HepG2 (cell line): Measurements from ENCODE around the gene SPP1. TPM values are rescaled to one million over a fixed set of nuclear protein-coding genes. Genes with fewer than 3 reads are reported as not detected.

Experiments
- ARID5B ChIP-seq: IDR thresholded peaks from 2 replicates; pipeline ENCODE4 v1.4.0; 2020; ENCODE audit warnings: mild to moderate bottlenecking, missing genetic modification reagents
- ARNTL ChIP-seq: sonication (generic); formaldehyde crosslinking; IDR thresholded peaks from 2 replicates; pipeline ENCODE4 v1.4.0; 2020; ENCODE audit warnings: mild to moderate bottlenecking, missing genetic modification reagents
- BRD4 ChIP-seq: sonication (generic); formaldehyde crosslinking; IDR thresholded peaks from 2 replicates; pipeline ENCODE4 v1.4.0; 2020; ENCODE audit warnings: missing genetic modification reagents
- CEBPG ChIP-seq: IDR thresholded peaks from 2 replicates; pipeline ENCODE4 v1.6.1; 2016
- CTCF ChIP-seq: sonication (generic); formaldehyde crosslinking; IDR thresholded peaks from 2 replicates; pipeline ENCODE4 v1.5.0; 2020; ENCODE audit warnings: mild to moderate bottlenecking, missing genetic modification reagents, moderate library complexity
- IRF1 ChIP-seq: sonication (generic); formaldehyde crosslinking; IDR thresholded peaks from 2 replicates; pipeline ENCODE4 v1.4.0; 2020; ENCODE audit warnings: low read depth, mild to moderate bottlenecking, missing genetic modification reagents
- ISL2 ChIP-seq: sonication (generic); formaldehyde crosslinking; IDR thresholded peaks from 2 replicates; pipeline ENCODE4 v1.5.0; 2020; ENCODE audit warnings: missing genetic modification reagents
- ISX ChIP-seq: sonication (generic); formaldehyde crosslinking; conservative IDR thresholded peaks from 2 replicates; pipeline ENCODE4 v1.5.0; 2020; ENCODE audit warnings: missing genetic modification reagents
- KDM5A ChIP-seq: fragments of 200-600 bp; sonication (generic); IDR thresholded peaks from 2 replicates; pipeline ENCODE4 v1.7.0; 2018; ENCODE audit warnings: antibody characterized with exemption, mild to moderate bottlenecking, low read length, borderline replicate concordance
- LBX2 ChIP-seq: sonication (generic); formaldehyde crosslinking; IDR thresholded peaks from 2 replicates; pipeline ENCODE4 v1.5.0; 2020; ENCODE audit warnings: missing genetic modification reagents, mild to moderate bottlenecking, borderline replicate concordance
- MBD4 ChIP-seq: IDR thresholded peaks from 2 replicates; pipeline ENCODE4 v1.6.1; 2012; ENCODE audit warnings: low read length, inconsistent platforms, borderline replicate concordance
- MED13 ChIP-seq: sonication (generic); formaldehyde crosslinking; IDR thresholded peaks from 2 replicates; pipeline ENCODE4 v1.5.0; 2020; ENCODE audit warnings: missing genetic modification reagents
- NCOA1 ChIP-seq: sonication (generic); formaldehyde crosslinking; IDR thresholded peaks from 2 replicates; pipeline ENCODE4 v1.9.0; 2021; ENCODE audit warnings: missing genetic modification reagents
- RARA ChIP-seq: IDR thresholded peaks from 2 replicates; pipeline ENCODE4 v1.6.1; 2016; ENCODE audit warnings: missing genetic modification reagents, missing compliant biosample characterization
- STAG1 ChIP-seq: sonication (generic); formaldehyde crosslinking; IDR thresholded peaks from 2 replicates; pipeline ENCODE4 v1.4.0; 2020; ENCODE audit warnings: missing genetic modification reagents
- USF2 ChIP-seq, 2 experiments: sonication (generic) in 1 of 2; formaldehyde crosslinking in 1 of 2; IDR thresholded peaks; 2 replicates each; pipeline versions ENCODE4 v1.5.1 to v1.6.1; 2011 to 2020; ENCODE audit warnings: borderline replicate concordance in 1 of 2, low read depth in 1 of 2, low read length in 1 of 2, mild to moderate bottlenecking in 1 of 2, missing genetic modification reagents in 1 of 2, moderate library complexity in 1 of 2
- ZBTB7B ChIP-seq: sonication (generic); formaldehyde crosslinking; IDR thresholded peaks from 2 replicates; pipeline ENCODE4 v1.4.0; 2020; ENCODE audit warnings: missing genetic modification reagents
- ZNF317 ChIP-seq: sonication (generic); formaldehyde crosslinking; IDR thresholded peaks from 2 replicates; pipeline ENCODE4 v1.5.0; 2020; ENCODE audit warnings: mild to moderate bottlenecking, missing genetic modification reagents
- ZNF329 ChIP-seq: sonication (generic); formaldehyde crosslinking; IDR thresholded peaks from 2 replicates; pipeline ENCODE4 v1.9.0; 2021; ENCODE audit warnings: low read depth, mild to moderate bottlenecking, missing genetic modification reagents
- ZNF34 ChIP-seq: sonication (generic); formaldehyde crosslinking; IDR thresholded peaks from 2 replicates; pipeline ENCODE4 v1.4.0; 2020; ENCODE audit warnings: mild to moderate bottlenecking, missing genetic modification reagents, borderline replicate concordance
- polyA plus RNA-seq, 8 experiments: library from polyadenylated mRNA; depleted of rRNA in 3 of 8; stranded (reverse) in 7 of 8; unstranded in 1 of 8; fragments of >200 nt; fragmentation: Illumina TruSeq in 4 of 8; extraction: Trizol in 4 of 8; gene quantifications; 2 replicates each; pipeline versions ENCODE4 v1.2.1 to v1.2.3, GENCODE V29; 2011 to 2016; ENCODE audit warnings: low read depth in 4 of 8, missing spikeins in 1 of 8, mixed read lengths in 1 of 8; ENCODE audit not compliant: insufficient read depth in 1 of 8
- total RNA-seq, 5 experiments: library from RNA; depleted of rRNA; stranded (reverse); fragments of >200 nt; fragmentation: Illumina TruSeq; extraction: Trizol; gene quantifications; 2 replicates each; pipeline ENCODE4 v1.2.3, GENCODE V29; 2016; ENCODE audit warnings: low read depth in 1 of 5

SPP1 gene
- total and polyA plus RNA-seq, 2 of the 13 experiments (the other 11 are each of a cell fraction or from before 2014, with no cell fraction given) = 682 to 788 TPM

- no peak for TF ChIP-seq BRD4 (CRISPR knock-in tag)
- TF ChIP-seq LBX2 = no peak
- no peak for TF ChIP-seq KDM5A
- no peak for TF ChIP-seq ISL2 (CRISPR knock-in tag)
- TF ChIP-seq USF2 (IDR thresholded peaks at IDR 0.05; ENCODE audit: low read depth, low read length) = no peak
- no peak for TF ChIP-seq USF2 (CRISPR knock-in tag; IDR thresholded peaks at IDR 0.05; ENCODE audit: borderline replicate concordance)
- TF ChIP-seq IRF1 (CRISPR knock-in tag) = no peak
- TF ChIP-seq NCOA1 (CRISPR knock-in tag) = no peak
- no peak for TF ChIP-seq ZNF317
- TF ChIP-seq RARA (CRISPR knock-in tag) = 0 out of 2 replicates have a peak, but pooled peaks have one; percentile 8
- no peak for TF ChIP-seq ZNF329 (CRISPR knock-in tag)
- TF ChIP-seq ZBTB7B (CRISPR knock-in tag) = no peak
- TF ChIP-seq ARID5B (CRISPR knock-in tag) = peak; percentile 36
- TF ChIP-seq ZNF34 (CRISPR knock-in tag) = no peak
- 0 out of 2 replicates have a peak, but pooled peaks have one; percentile 5 for TF ChIP-seq CEBPG (CRISPR knock-in tag)
- no peak for TF ChIP-seq MBD4
- no peak for TF ChIP-seq ARNTL (CRISPR knock-in tag)
- peak; percentile 79 for TF ChIP-seq CTCF
- peak; percentile 72 for TF ChIP-seq STAG1 (CRISPR knock-in tag)
- TF ChIP-seq MED13 = no peak
- TF ChIP-seq ISX (CRISPR knock-in tag) = no peak
These were observed 2.0 kb upstream of the SPP1 start (continued) for GRCh38 chr4:87973283-87974169.
